CD4-positive, alpha-beta T cell treated with Interleukin-17A for 1 hour (primary cell): ENCODE data around the gene KRT33A.

Experiments used
- DNase-seq: peaks from one replicate; pipeline ENCODE4 v3.0.0-alpha.2; 2020

The KRT33A gene

DNA sequence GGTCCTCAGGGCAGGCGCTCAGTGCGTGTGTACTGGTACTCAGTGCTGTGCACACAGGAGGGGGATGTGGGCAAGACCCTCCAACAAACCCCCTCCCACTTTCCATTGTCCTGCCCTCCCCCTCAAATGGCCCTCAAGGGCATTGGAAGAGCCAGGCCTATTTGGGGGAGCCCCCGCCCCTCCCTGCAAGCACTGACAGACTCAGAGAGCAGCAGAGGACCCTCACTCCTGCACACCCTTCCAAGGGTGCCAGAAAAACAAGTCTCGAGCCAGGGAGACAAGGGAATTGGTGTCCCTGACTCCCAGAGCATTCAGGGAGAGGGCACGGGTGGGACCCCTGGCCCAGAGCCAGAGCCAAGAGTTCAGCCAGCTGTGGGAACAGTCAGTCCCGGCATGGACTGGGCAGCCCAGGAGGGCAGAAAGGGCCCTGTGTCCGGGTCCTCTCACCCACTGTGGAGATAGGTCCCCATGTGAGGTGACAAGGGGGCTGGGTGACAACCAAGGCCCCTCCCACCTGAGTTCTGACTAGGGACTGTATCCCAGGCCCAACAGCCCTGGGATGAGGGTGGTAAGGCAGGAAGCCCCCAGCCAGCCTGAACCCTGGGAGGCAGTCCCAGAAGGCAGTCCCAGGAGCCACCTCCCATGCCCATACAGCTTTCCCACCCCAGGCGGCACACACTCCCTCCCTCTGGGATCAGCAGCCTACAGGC lies 23.1 kb downstream of the KRT33A start:
- DNase-seq = no peak

DNA sequence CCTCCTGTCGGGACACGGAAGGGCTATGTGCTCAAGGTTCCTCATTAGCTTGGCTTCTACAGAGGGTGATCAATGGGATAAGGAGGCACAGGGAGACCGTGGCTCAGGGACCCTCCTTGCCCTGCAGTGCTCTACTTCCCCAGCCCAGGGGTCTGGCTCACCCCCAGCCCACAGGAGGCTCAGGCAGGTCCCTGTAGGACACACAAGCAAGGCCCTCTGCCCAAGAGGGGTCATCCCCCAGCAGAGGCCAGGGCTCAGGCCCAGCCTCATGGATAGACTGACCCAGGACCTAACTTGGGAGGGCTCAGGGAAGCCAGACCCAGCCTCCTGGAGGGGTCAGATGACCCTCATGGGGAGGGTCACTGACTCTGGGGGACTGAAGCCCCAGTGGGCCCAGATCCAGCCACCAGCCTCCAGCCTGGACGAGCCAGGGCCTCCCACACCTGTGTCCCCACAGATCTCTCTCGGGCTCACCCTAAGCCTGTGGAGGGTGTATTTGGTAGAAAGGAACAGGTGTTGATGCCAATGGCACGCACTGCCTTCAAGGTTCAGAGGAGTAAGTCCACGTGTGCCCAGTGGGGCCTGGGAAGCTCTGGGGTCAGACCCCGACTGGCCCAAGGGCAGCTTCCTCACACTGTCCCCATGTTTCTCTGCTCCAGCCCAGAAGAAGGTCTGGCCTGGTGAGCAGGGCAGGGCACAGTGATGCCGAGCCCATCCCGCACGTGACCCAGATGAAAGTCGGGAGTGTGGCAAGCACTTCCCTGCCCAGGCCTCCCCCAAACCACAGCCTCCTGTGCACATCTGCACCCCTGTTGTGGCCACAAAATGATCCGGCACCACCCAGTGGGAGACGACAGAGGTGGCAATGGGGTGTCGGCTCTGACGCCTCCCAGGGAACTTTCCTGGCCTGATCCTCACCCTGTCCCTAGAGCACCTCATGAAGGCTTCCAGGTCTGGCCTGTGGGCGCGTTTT lies 24.2 kb downstream of the KRT33A start:
- DNase-seq = peak; percentile 52

DNA sequence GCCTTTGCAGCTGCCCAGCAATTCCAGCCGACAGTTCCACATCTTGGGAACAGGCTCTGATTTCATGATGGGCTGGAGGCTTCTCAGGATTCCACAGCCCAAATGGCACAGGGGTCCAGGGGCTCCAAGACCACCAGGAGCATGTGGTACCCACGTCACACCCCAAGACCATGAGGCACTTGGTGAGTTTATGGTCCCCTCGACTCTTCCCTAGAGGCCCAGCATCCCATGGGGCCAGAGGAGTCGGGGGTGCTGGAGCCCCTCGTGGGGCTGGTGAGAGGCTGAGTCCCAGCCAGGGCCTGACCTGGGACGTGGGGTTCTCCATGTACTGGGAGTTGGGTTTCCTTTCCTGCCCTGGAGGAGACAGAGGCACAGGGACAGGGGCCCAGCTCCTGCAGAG lies 25.0 kb downstream of the KRT33A start:
- DNase-seq = no peak

DNA sequence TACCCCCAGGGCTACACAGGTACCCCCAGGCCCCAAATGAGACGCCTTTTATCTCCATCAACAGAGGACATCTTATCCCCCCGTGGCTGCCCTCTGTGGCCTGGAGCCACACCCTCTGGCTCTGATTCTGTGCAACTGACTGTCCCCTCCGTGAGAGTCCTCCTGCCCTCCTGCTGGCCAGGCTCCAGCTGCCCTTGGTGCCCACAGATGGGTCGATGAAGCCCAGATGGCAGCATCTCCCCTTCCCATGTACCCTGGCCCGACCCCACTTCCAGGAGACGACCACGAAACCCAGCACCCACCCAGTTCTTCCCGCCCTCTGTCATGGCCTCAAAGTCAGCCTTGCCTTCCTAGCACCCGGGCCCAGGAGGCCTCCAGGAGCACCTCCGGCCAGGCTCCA lies 25.5 kb downstream of the KRT33A start:
- DNase-seq = no peak

DNA sequence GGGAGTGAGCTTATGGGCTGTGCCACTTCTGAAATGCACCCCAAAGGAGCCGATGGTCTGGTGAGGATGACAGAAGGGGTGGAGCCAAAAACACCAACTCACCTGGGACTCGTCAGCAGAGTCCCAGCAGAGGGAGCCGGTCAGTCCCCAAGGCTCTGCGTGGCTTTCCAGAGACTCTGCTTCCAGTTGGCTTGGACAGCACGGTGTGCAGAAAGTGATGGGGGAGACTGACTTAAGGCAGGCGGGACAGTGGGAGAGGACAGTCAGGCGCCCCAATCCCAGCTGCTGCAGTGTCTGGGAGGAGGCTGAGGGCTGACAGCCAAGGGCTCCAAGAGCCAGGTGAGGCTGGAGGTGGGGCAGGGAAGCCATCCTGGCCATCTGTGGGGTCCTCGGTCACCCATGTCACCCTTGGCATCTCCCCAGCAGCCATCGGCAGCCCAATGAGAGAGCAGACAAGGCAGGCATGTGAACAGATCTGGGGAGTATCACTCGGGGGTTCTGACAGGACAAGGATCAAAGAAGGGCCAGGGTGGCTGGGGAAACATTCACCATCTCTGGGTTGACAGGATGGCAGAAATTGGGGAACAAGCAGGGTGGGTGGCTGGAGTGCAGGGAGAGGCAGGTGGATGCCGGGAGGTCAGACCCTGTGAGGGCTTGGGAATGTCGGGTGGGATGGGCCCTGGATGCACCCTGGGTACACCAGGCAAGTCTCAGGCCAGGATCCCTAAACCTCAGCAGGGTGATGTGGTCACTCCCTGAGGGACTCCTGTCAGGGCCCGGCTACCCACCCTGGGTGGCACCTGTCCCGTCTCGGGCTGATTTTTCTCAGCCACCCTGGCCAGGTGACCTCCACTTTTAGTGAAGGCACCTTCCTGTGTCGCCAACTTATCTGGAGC lies 26.2 kb downstream of the KRT33A start:
- peak; percentile 29 for DNase-seq

DNA sequence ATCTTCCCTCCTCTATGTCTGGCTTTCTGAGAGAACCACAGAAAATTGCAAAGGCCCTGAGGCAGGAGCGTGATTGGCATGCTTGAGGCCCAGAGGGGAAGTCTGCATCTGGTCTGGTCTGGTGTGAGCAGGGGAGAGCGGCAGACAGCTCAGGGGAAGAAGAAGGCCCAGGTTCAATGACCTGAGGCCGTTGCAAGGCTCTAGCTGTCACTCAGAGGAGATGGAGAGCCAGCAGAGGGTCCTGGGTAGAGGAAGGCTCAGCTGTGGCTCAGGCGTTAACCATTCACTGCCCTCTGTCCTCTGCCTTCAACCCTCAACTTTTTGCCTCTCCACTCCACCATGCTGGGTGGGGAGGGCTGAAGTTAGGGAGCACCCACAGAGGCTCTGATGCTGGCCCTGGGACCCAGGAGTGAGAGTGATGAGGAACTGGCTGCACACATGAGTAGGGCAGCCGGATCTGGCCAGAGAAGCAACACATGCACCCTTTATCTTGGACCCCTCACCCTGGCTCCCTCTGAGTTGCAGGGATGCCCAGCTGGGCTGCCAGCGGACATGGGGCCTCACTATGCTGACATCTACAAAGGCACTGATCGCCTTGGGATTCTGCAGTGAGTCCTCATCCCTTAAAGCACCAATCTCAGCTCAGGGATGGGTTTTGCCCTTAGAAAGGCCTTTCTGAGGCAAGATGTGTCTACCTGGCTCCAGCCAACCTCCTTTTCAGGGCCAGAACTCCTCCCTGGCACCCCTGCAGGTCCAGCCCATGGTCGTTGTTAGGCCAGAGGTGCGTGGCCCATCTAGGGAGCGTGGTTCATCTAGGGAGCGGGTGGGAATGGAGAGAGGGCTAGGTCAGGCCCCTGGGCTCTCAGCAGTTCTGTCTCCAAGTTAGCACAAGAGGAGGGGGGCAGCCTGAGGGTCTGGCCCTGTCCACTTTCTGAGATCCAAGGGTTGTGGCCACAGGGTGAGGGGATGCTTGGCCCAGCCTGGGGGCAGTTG lies 27.4 kb downstream of the KRT33A start:
- DNase-seq = no peak

DNA sequence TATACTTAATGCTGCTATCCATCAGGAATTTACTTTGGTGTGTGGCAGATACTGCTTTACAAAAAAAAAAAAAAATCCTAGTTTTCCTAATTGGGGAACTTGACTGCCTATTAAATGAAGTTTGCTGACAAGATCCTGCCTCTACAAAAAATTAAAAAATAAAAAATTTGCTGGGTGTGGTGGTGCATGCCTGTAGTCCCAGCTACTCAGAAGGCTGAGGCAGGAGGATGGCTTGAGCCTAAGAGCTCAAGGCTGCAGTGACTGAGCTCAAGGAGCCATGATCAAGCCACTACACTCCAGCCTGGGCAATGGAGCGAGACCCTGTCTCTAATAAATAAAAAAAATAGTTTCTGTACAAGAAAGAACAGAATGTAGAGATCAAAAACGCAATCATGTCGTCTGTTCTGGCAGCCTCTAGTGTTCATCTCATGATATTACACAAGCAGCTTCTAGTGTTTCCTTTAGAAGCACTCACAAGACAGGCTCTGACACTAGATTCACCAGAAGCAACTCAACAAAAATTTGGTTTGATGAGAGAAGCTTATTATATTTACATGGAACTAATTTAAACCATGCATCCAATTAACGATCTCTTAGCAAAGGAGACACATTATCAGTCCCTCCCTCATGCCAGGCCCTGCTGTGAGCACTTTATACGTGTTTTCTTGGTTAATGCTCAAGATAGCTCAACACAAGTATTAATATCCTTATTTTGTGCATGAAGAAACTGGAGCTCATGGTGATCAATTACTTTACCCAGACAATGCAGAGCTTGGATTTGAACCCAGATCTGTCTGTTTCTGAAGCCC lies 28.3 kb downstream of the KRT33A start:
- peak; percentile 67 for DNase-seq

DNA sequence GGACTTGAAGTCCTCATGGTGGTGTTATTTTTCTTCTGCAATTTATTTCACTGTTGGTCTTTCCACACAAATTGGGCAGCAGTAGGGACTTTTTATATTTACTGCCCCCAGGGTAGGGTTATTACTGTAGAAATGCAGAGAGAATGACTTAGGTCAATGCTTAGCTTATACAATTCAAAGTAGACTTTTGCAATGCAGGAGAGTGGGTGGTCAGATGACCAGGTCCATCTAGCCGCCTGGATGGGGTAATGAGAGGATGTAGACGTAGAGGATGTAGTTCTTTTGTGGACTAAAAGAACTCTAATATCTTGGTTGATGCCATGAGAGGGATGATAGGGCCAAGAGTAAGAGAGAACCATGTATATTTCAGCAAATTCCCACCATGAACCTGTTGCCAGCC lies 32.4 kb downstream of the KRT33A start:
- DNase-seq = no peak

DNA sequence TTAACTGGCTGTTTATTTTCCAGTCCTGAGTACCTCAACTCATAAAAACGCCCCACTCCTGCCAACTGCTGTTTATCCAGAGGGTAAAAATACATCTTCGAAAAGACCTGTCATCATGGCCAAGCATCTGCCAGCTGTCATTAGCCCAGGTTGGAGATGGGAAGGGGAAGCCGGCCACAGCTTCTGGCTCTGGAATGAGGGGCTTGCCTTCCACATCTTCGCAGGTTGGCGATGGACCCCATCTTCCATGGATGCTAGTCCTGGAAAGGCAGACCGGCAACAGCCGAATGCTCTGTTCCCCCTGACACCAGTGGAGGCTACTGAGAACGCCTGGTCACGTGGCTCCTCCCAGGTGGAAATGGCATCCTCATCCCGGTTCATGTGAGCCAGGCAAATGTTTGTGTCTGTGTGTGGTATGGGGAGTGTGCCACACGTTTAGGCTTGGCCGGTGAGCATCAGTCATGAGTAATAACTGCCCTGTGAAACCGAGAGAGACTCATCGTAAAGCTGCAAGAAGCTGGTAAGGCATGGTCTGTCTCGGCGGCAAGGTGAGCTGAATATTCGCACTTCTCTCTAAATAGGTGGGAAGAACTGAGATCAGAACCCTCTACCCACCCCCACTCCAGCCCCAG lies 34.7 kb downstream of the KRT33A start:
- DNase-seq = no peak

DNA sequence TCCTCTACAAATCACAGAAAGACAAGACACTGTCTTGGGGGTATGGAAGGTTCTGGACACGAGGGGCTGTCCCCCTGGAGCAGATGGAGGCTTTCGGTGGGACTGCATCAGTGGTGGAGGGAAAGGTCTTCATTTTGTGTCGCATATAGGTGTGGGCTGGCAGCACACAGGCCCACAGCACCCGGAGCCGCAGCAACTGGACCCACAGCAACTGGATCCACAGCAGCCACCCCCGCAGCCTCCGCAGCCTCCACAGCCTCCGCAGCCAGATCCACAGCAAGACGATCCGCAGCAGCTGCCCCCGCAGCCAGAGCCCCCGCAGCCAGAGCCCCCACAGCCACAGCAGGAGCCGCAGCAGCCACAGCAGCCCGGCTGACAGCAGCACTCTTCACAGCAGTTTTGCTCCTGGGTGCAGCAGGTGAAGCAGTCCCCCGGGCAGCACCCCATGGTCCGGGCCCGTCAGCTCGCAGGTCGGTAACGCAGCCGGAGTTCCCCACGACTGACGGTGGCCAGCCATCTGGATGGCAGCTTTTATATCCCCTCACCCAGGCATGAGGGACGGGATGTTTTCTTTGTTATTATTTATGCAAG lies 35.3 kb downstream of the KRT33A start, which contains the start of gene KRTAP17-1:
TSS of gene KRTAP17-1 (minus strand) at position 507 of the 591 bp plus-strand sequence. CDS start at position 447, 60 bp downstream.
- DNase-seq = no peak

DNA sequence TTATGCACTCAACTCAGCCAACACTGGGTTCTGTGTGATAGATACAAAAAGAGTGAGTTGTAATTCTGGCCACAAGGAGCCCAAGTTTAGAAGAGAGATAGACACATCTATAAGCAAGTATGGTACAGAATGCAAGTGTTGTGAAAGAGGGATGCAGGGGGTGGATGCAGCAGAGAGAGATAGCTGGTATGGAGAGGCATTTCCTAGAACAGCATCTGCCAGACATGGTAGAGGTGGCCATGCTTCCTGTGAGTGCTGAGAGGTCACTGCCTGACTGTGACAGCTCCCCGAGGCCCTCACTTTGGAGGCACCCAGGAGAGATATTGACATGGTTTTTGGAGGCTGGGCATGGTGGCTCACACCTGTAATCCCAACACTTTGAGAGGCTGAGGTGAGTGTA lies 39.5 kb downstream of the KRT33A start:
- no peak for DNase-seq

DNA sequence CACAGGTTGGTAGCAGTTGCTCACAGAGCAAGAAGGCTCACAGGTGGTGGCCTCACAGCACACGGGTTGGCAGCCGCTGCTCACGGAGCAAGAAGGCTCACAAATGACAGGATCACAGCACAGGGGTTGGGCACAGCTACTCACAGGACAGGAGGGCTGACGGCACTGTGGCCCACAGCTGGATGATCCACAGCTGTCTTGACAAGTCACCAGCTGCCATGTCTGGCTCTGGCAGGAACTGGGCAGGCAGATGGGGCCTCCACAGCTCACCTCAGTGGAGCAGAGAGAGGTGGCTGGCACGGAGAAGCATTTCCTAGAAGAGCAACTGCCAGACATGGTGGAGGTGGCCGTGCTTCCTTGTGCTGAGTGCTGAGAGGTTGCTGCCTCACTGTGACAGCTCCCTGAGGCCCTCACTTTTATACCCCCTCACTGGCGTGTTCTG lies 41.7 kb downstream of the KRT33A start, which contains the start of gene KRTAP16-1:
TSS of gene KRTAP16-1 (minus strand) at position 392 of the 442 bp plus-strand sequence. CDS start at position 336, 56 bp downstream.
- no peak for DNase-seq

DNA sequence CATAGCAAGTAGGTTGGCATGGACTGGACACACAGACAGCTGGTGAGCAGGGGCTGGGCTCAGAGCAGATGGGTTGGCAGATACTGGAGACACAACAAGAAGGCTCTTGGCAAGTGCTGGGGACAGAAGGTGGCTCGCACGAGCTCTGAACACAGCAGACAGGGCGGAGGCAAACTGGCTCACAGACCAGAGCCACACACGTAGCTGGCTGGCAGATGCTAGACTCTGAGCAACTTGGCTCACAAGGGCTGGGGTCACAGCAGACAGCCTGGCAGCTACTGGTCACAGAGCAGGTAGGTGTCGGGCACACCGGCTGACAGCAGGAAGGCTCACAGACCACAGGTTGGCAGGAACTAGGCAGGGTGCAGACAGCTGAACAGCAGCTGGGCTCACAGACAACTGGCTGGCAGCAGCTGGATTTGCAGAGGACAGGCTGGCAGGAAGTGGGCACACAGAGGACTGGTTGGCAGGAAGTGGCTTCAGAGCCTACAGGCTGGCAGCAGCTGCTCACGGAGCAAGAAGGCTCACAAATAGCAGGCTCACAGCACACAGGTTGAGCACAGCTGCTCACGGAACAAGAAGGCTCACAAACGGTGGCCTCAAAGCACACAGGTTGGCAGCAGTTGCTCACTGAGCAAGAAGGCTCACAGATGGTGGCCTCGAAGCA lies 42.2 kb downstream of the KRT33A start:
- peak; percentile 90 for DNase-seq

DNA sequence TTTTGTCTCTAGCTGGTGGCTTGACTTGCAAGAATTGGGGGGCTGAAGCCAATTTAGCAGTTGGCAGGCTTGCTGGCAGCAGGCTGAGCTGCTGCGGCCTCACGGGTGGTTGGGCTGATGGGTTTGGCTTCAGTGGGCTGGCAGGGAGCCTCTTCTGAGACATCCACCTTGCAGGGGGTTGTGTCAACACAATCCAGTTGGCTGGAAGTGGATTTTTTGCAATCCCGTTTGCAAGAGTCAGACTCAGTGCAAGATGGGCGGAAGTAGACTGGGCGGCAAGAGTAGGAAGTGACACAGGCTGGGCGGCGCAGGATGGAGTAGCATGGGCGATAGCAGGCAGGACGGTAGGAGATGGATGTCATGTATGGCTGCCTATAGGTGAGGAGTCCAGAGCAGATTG lies 43.0 kb downstream of the KRT33A start:
- DNase-seq = no peak

DNA sequence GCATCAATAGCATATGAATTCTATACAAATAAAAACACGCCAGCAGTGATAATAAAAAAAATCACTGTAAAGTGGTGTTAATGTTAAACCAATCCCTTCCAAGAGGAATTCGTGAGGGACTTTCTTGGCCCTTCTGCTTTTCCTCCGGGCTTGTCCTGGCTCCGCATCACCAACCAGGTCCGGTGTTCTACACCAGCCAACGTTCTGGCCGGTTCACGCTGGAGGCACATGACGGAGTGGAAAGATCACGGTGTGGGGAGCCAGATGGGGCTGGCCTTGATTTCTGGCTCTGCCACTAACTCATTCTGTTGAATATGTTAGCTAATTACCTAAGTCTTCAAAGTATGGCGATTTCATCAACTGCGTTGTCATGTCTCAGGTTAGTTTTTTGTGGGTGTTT lies 46.5 kb downstream of the KRT33A start:
- DNase-seq = no peak

DNA sequence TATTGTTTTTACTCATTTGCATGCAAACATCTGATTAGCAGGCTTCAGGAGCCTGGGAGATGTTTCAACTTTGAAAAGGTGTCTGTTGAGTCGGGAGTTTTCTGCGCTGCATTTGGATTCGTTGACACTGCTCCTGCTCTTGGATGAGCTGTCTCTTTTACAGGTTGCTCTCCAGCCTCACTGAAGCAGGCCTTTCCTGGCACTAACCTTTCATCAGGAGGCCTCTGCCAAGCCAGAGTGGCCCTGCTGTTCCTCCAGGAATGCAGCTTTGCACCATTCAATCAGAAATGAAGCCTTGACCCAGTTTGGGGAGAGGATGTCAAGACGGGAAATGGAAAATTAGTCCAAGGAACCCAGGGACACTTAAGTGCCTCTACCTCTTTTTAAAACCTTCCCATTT lies 47.6 kb downstream of the KRT33A start:
- DNase-seq = no peak

DNA sequence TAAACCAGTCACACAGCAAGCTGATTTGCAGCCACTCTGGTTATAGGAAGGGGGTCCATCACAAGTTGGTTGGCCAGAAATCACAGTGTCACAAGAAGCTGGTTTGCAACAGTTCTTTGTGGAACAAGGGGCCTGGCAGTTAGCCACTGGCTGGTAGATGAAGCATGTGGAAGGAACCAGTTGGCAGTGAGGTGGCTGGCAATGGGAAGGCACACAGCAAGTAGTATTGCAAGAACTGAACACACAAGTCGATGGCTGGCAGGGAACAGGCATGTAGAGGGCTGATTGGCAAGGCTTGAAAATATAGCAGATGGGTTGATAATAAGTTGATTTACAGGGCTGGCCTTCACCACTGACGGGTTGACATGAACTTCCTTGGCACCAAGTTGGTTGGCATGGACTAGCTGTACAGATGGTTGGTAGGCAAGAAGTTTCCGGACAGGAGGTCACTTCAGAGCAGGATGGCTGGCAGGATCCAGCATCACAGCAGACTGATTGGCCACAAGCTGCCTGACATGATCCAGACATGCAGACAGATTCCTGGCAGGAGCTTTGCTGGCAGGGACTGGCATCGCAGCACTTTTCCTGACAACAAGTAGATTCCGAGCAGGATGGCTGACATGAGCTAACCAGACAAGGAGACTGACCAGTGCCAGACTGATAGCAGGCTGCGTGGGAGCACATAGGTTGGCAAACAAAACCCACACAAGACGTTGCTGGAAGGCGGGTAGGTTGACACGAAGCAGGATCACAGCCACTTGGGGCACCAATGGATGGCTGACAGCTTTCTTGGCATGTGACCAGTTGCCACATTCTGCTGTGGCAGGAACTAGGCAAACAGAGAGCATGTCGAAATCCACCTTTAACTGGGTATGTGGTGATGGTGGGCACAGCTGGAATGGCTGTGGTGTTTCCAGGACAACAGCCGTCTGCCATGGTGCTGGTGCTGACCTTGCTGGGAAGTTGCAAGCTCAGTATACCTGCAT lies 48.4 kb downstream of the KRT33A start, which contains the start of gene KRTAP29-1:
TSS of gene KRTAP29-1 (minus strand) at position 936 of the 986 bp plus-strand sequence. CDS start at position 936, 0 bp downstream.
- no peak for DNase-seq
